Neural cell (in vitro differentiated cells): ENCODE results near the gene CNOT6. TPM values are rescaled to one million over a fixed set of nuclear protein-coding genes. Genes with fewer than 3 reads are reported as not detected.
"Not testable (repeated sequence)": the region's sequence is repeated elsewhere in the genome, so short reads cannot be mapped to it uniquely, and the experiment has no call there.

ENCODE experiments used
- H2AFZ ChIP-seq: fragments of 200-600, 300-800 bp; sonication (generic), shearing (Covaris generic); 2 replicates; pipeline ENCODE4 v1.6.0; 2014; ENCODE audit warnings: low read depth, mild to moderate bottlenecking, antibody characterized with exemption, low read length, moderate library complexity
- H3F3A ChIP-seq: fragments of 200-600 bp; shearing (Covaris generic); 2 replicates; pipeline ENCODE4 v1.6.1; 2016; ENCODE audit warnings: mild to moderate bottlenecking, moderate library complexity, mixed read lengths, antibody characterized with exemption, low read length; ENCODE audit not compliant: insufficient read depth, poor library complexity, severe bottlenecking
- H3K27ac ChIP-seq: fragments of 200-600, 300-800 bp; sonication (generic), shearing (Covaris generic); 2 replicates; pipeline ENCODE4 v1.5.1; 2014; ENCODE audit warnings: mild to moderate bottlenecking, low read length, moderate library complexity
- H3K27me3 ChIP-seq: fragments of 300-800, 200-600 bp; sonication (generic), shearing (Covaris generic); 2 replicates; pipeline ENCODE4 v1.6.0; 2014; ENCODE audit warnings: mild to moderate bottlenecking, low read depth, low read length, moderate library complexity; ENCODE audit not compliant: insufficient read depth
- H3K36me3 ChIP-seq: fragments of 300-800, 200-600 bp; sonication (generic), shearing (Covaris generic); 2 replicates; pipeline ENCODE4 v1.5.1; 2014; ENCODE audit warnings: mild to moderate bottlenecking, antibody characterized with exemption, low read length, moderate library complexity; ENCODE audit not compliant: insufficient read depth
- H3K4me2 ChIP-seq: fragments of 300-800, 200-600 bp; sonication (generic), shearing (Covaris generic); 2 replicates; pipeline ENCODE4 v1.6.0; 2014; ENCODE audit warnings: mild to moderate bottlenecking, low read length
- H3K4me3 ChIP-seq: fragments of 300-800, 200-600 bp; sonication (generic), shearing (Covaris generic); 2 replicates; pipeline ENCODE4 v1.5.1; 2014; ENCODE audit warnings: mild to moderate bottlenecking, low read length, moderate library complexity
- H3K79me2 ChIP-seq: fragments of 200-600 bp; shearing (Covaris generic); replicated peaks from 2 replicates; pipeline ENCODE4 v1.6.0; 2014; ENCODE audit warnings: mild to moderate bottlenecking, low read length, moderate library complexity; ENCODE audit not compliant: insufficient read depth
- H3K9ac ChIP-seq: fragments of 300-800, 200-600 bp; sonication (generic), shearing (Covaris generic); 2 replicates; pipeline ENCODE4 v1.6.1; 2016; ENCODE audit warnings: mild to moderate bottlenecking, low read length, mixed read lengths
- H3K9me2 ChIP-seq: fragments of 200-600 bp; shearing (Covaris generic); 2 replicates; pipeline ENCODE4 v1.6.1; 2016; ENCODE audit warnings: mild to moderate bottlenecking, low read length, mixed read lengths; ENCODE audit not compliant: insufficient read depth
- H3K9me3 ChIP-seq: fragments of 200-600, 300-800 bp; sonication (generic), shearing (Covaris generic); 2 replicates; pipeline ENCODE4 v1.6.1; 2016; ENCODE audit warnings: mild to moderate bottlenecking, mixed run types, low read length, moderate library complexity, mixed read lengths
- H4K20me1 ChIP-seq: fragments of 200-600 bp; shearing (Covaris generic); 2 replicates; pipeline ENCODE4 v1.6.1; 2016; ENCODE audit warnings: mild to moderate bottlenecking, mixed run types; ENCODE audit not compliant: insufficient read depth
- EP300 ChIP-seq: fragments of 450-650 bp; conservative IDR thresholded peaks from 2 replicates; pipeline ENCODE4 v1.6.1; 2014; ENCODE audit warnings: antibody characterized with exemption, mild to moderate bottlenecking, moderate library complexity; ENCODE audit not compliant: poor library complexity, severe bottlenecking
- EZH2 ChIP-seq: fragments of 200-600, 300-800 bp; shearing (Covaris generic), sonication (generic); IDR thresholded peaks from 2 replicates; pipeline ENCODE4 v1.6.1; 2014; ENCODE audit warnings: antibody characterized with exemption, low read length, borderline replicate concordance, mild to moderate bottlenecking; ENCODE audit not compliant: insufficient read depth, poor library complexity, severe bottlenecking
- MXI1 ChIP-seq: fragments of 450-650 bp; conservative IDR thresholded peaks from 2 replicates; pipeline ENCODE4 v1.6.1; 2014; ENCODE audit warnings: antibody characterized with exemption, mild to moderate bottlenecking; ENCODE audit not compliant: poor library complexity, severe bottlenecking
- POLR2AphosphoS5 ChIP-seq: IDR thresholded peaks from 2 replicates; pipeline ENCODE4 v1.6.1; 2012
- RAD21 ChIP-seq: fragments of 450-650 bp; conservative IDR thresholded peaks from 2 replicates; pipeline ENCODE4 v1.6.1; 2014; ENCODE audit warnings: antibody characterized with exemption, mild to moderate bottlenecking, moderate library complexity
- SMC3 ChIP-seq: fragments of 450-650 bp; conservative IDR thresholded peaks from 2 replicates; pipeline ENCODE4 v1.6.1; 2014; ENCODE audit warnings: antibody characterized with exemption, mild to moderate bottlenecking, moderate library complexity; ENCODE audit not compliant: poor library complexity
- TAF1 ChIP-seq: IDR thresholded peaks from 2 replicates; pipeline ENCODE4 v1.6.1; 2012; ENCODE audit warnings: low read depth
- polyA plus RNA-seq: library from polyadenylated mRNA; depleted of rRNA; stranded (reverse); fragments of >200 nt; gene quantifications from 2 replicates; pipeline ENCODE4 v1.2.3, GENCODE V29; 2014
- TF ChIP-seq, protein P1 (sequence below): IDR thresholded peaks from 2 replicates; pipeline ENCODE4 v1.6.1; 2012; ENCODE audit warnings: borderline replicate concordance
- TF ChIP-seq, protein P2 (sequence below): fragments of 450-650 bp; IDR thresholded peaks from 2 replicates; pipeline ENCODE4 v1.5.1; 2014; ENCODE audit warnings: antibody characterized with exemption, mild to moderate bottlenecking, moderate library complexity; ENCODE audit not compliant: poor library complexity, severe bottlenecking

Gene CNOT6
- polyA plus RNA-seq, 1 donor from 2014 or later: 43.0 TPM

DNA sequence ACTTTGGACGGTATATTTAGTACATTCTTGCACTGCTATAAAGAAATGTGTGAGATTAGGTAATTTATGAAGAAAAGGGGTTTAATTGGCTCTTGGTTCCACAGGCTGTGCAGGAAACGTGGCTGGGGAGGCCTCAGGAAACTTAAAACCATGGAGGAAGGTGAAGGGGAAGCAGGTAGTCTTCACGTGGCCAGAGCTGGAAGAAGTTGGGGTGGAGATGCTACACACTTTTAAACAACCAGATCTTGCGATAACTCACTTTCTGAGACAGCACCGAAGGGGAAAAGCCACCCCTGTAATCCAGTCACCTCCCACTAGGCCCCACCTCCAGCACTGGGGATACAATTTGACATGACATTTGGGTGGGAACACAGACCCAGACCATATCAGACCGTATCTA lies 13.5 kb downstream of the CNOT6 start:
- H2AFZ ChIP-seq: no peak overlapping the region
- H3K79me2 ChIP-seq: peaks cover 85% of the 10 kb centered on the region
- TF ChIP-seq EZH2: no peak
- no peak for TF ChIP-seq EP300
- TF ChIP-seq RAD21: no peak
- TF ChIP-seq SMC3: no peak
- TF ChIP-seq POLR2AphosphoS5: no peak
- TF ChIP-seq, protein P1, sequence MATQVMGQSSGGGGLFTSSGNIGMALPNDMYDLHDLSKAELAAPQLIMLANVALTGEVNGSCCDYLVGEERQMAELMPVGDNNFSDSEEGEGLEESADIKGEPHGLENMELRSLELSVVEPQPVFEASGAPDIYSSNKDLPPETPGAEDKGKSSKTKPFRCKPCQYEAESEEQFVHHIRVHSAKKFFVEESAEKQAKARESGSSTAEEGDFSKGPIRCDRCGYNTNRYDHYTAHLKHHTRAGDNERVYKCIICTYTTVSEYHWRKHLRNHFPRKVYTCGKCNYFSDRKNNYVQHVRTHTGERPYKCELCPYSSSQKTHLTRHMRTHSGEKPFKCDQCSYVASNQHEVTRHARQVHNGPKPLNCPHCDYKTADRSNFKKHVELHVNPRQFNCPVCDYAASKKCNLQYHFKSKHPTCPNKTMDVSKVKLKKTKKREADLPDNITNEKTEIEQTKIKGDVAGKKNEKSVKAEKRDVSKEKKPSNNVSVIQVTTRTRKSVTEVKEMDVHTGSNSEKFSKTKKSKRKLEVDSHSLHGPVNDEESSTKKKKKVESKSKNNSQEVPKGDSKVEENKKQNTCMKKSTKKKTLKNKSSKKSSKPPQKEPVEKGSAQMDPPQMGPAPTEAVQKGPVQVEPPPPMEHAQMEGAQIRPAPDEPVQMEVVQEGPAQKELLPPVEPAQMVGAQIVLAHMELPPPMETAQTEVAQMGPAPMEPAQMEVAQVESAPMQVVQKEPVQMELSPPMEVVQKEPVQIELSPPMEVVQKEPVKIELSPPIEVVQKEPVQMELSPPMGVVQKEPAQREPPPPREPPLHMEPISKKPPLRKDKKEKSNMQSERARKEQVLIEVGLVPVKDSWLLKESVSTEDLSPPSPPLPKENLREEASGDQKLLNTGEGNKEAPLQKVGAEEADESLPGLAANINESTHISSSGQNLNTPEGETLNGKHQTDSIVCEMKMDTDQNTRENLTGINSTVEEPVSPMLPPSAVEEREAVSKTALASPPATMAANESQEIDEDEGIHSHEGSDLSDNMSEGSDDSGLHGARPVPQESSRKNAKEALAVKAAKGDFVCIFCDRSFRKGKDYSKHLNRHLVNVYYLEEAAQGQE: no peak
- no peak overlapping the region for H3K4me3 ChIP-seq
- H3K36me3 ChIP-seq: no peaks in the 10 kb centered on the region
- H3K9me3 ChIP-seq: no peaks in the 10 kb centered on the region
- H3K27me3 ChIP-seq: no peaks in the 10 kb centered on the region
- no peak overlapping the region for H3K27ac ChIP-seq
- H3K9me2 ChIP-seq: no peaks in the 10 kb centered on the region
- H3K4me2 ChIP-seq: no peak overlapping the region
- no peak overlapping the region for H3K9ac ChIP-seq
- peaks cover 3% of the 10 kb centered on the region for H4K20me1 ChIP-seq
- no peaks in the 10 kb centered on the region for H3F3A ChIP-seq

DNA sequence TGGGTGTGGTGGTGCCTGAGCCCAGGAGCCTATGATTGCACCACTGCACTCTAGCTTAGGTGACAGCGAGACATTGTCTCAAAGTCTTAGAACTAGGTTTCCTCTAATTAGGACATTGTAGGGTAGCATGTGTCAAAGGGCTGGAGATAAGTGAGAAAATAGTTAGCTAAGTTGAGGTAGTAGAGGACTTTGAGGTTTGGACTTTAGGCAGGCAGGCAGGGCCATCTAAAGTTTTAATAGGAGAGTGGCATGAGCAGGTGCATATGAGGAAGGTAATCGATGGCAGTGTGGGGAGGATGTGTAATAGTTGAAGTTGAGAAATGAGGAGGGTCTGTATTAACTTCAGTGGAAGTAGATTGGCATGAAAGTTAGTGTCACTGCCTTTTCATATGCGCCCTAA lies 21.1 kb downstream of the CNOT6 start:
- H3K4me3 ChIP-seq: no peak overlapping the region
- peaks cover 78% of the 10 kb centered on the region for H3K79me2 ChIP-seq
- no peaks in the 10 kb centered on the region for H3K27me3 ChIP-seq
- H3K9ac ChIP-seq: no peak overlapping the region
- H3K4me2 ChIP-seq: no peak overlapping the region
- no peak for TF ChIP-seq MXI1
- TF ChIP-seq, protein P2, sequence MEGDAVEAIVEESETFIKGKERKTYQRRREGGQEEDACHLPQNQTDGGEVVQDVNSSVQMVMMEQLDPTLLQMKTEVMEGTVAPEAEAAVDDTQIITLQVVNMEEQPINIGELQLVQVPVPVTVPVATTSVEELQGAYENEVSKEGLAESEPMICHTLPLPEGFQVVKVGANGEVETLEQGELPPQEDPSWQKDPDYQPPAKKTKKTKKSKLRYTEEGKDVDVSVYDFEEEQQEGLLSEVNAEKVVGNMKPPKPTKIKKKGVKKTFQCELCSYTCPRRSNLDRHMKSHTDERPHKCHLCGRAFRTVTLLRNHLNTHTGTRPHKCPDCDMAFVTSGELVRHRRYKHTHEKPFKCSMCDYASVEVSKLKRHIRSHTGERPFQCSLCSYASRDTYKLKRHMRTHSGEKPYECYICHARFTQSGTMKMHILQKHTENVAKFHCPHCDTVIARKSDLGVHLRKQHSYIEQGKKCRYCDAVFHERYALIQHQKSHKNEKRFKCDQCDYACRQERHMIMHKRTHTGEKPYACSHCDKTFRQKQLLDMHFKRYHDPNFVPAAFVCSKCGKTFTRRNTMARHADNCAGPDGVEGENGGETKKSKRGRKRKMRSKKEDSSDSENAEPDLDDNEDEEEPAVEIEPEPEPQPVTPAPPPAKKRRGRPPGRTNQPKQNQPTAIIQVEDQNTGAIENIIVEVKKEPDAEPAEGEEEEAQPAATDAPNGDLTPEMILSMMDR: no peak
- no peak for TF ChIP-seq RAD21
- TF ChIP-seq, protein P1: no peak
- no peak for TF ChIP-seq SMC3
- no peak for TF ChIP-seq POLR2AphosphoS5
- no peak for TF ChIP-seq EZH2
- no peak for TF ChIP-seq EP300
- no peak for TF ChIP-seq TAF1
- H3K36me3 ChIP-seq: no peaks in the 10 kb centered on the region
- H3K27ac ChIP-seq: no peak overlapping the region
- H4K20me1 ChIP-seq: peaks cover 6% of the 10 kb centered on the region
- H3K9me2 ChIP-seq: no peaks in the 10 kb centered on the region
- no peak overlapping the region for H2AFZ ChIP-seq
- no peaks in the 10 kb centered on the region for H3F3A ChIP-seq
- no peaks in the 10 kb centered on the region for H3K9me3 ChIP-seq

DNA sequence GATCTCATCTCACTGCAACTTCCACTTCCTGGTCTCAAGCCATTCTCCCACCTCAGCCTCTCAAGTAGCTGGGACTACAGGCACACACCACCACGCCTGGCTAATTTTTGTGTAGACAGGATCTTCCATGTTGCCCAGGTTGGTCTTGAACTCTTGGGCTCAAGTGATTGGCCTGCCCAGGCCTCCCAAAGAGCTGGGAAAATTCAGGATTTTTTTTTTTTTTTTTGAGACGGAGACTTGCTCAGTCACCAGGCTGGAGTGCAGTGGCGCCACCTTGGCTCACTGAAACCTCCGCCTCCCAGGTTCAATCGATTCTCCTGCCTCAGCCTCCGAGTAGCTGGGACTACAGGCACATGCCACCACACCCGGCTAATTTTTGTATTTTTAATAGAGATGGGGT lies 21.8 kb downstream of the CNOT6 start:
- not testable (repeated sequence) for H3K4me3 ChIP-seq, H3K9ac ChIP-seq, H3K9me3 ChIP-seq, H4K20me1 ChIP-seq, H3F3A ChIP-seq, H3K9me2 ChIP-seq, H2AFZ ChIP-seq, H3K4me2 ChIP-seq, H3K27ac ChIP-seq, H3K27me3 ChIP-seq, H3K36me3 ChIP-seq
- peaks cover 76% of the 10 kb centered on the region for H3K79me2 ChIP-seq
